Panc1 (cell line): Measurements from ENCODE around the gene CPAMD8. TPM values are rescaled to one million over a fixed set of nuclear protein-coding genes. Genes with fewer than 3 reads are reported as not detected.

ENCODE experiments used
- ATAC-seq: fragments of 200-7000 bp; cut with Tn5 transposase; 2 replicates; pipeline ENCODE4 v1.9.1; 2020; ENCODE audit warnings: mild to moderate bottlenecking, moderate library complexity
- BruUV-seq: library from RNA; stranded (reverse); fragments of 400-500 nt; replicated peaks from 2 replicates; lab custom pipeline; 2021; lab: Mats Ljungman, UMichigan
- CTCF ChIA-PET: fragments of 300-600 bp; sonication (Branson Sonifier 250); formaldehyde crosslinking; loops from one replicate; lab custom pipeline; 2022; ENCODE audit warnings: antibody characterized with exemption; lab: Charles Lee
- POLR2A ChIA-PET: fragments of 300-600 bp; sonication (Branson Sonifier 250); formaldehyde crosslinking; loops from one replicate; lab custom pipeline; 2022; ENCODE audit warnings: antibody characterized with exemption; lab: Charles Lee
- DNase-seq: peaks from one replicate; pipeline ENCODE4 v3.0.0-alpha.2; 2010; ENCODE audit warnings: low read depth, low spot score
- H3K27ac ChIP-seq: 2 replicates; pipeline ENCODE4 v1.5.1; 2011; ENCODE audit warnings: mild to moderate bottlenecking, low read length, inconsistent platforms
- H3K27me3 ChIP-seq: fragments of 200-500 bp; sonication (Bioruptor generic); 2 replicates; pipeline ENCODE4 v1.6.0; 2014; ENCODE audit warnings: low read length, inconsistent platforms; ENCODE audit not compliant: control insufficient read depth, insufficient read depth
- H3K36me3 ChIP-seq: fragments of 200-500 bp; sonication (Bioruptor generic); 2 replicates; pipeline ENCODE4 v1.5.1; 2014; ENCODE audit warnings: inconsistent platforms, mild to moderate bottlenecking, low read length, moderate library complexity; ENCODE audit not compliant: control insufficient read depth, insufficient read depth
- H3K4me1 ChIP-seq: 2 replicates; pipeline ENCODE4 v1.5.1; 2011; ENCODE audit warnings: inconsistent platforms, mild to moderate bottlenecking, low read length, moderate library complexity; ENCODE audit not compliant: control insufficient read depth, insufficient read depth
- H3K4me3 ChIP-seq, 2 experiments: 2 replicates each; pipeline ENCODE4 v1.5.1; 2011 to 2012; ENCODE audit warnings: low read depth in 2 of 2, low read length in 2 of 2, mild to moderate bottlenecking in 2 of 2, inconsistent platforms in 1 of 2, moderate library complexity in 1 of 2
- H3K9me3 ChIP-seq: fragments of 200-500 bp; sonication (Bioruptor generic); 2 replicates; pipeline ENCODE4 v1.5.1; 2014; ENCODE audit warnings: low read depth, mild to moderate bottlenecking, inconsistent platforms, low read length, moderate library complexity; ENCODE audit not compliant: control insufficient read depth, insufficient read depth
- CTCF ChIP-seq: fragments of 450-650 bp; IDR thresholded peaks from 2 replicates; pipeline ENCODE4 v1.5.1; 2017; ENCODE audit warnings: mild to moderate bottlenecking
- POLR2AphosphoS5 ChIP-seq: IDR thresholded peaks from 2 replicates; pipeline ENCODE4 v1.6.1; 2012; ENCODE audit warnings: mild to moderate bottlenecking, low read depth, low read length, moderate library complexity
- REST ChIP-seq, 2 experiments: IDR thresholded peaks; 2 replicates each; pipeline ENCODE4 v1.6.1; 2011 to 2012; ENCODE audit warnings: low read depth in 2 of 2, control low read depth in 1 of 2, low read length in 1 of 2, mild to moderate bottlenecking in 1 of 2, moderate library complexity in 1 of 2; ENCODE audit not compliant: insufficient read depth in 1 of 2
- SIN3A ChIP-seq: IDR thresholded peaks from 2 replicates; pipeline ENCODE4 v1.6.1; 2012; ENCODE audit warnings: low read depth, mild to moderate bottlenecking, low read length, moderate library complexity, borderline replicate concordance; ENCODE audit not compliant: insufficient read depth
- TCF7L2 ChIP-seq: IDR thresholded peaks from 2 replicates; pipeline ENCODE4 v1.6.1; 2011; ENCODE audit warnings: mild to moderate bottlenecking, low read depth, low read length, inconsistent platforms
- in situ Hi-C: cut with HindIII; loops from 2 replicates; pipeline ENCODE4 v1.10.0; 2016; ENCODE audit warnings: low sequenced_read_pairs, low pct_unique_long_range_greater_than_20kb
- intact Hi-C: fragments of 100-400 bp; cut with micrococcal nuclease; formaldehyde crosslinking; loops from one replicate; pipeline ENCODE4 v1.10.0; 2022; ENCODE audit not compliant: unreplicated experiment
- total RNA-seq: library from RNA; stranded (reverse); gene quantifications from one replicate; pipeline ENCODE4 v1.2.1, GENCODE V29; 2021; ENCODE audit not compliant: unreplicated experiment

Gene CPAMD8
- total RNA-seq, 1 experiment from 2014 or later: 2.0 TPM

GRCh38 chr19:16867211-16867610, 159.4 kb downstream of the CPAMD8 start:
- CTCF ChIA-PET: no interaction called here
- no peak overlapping the region for H3K4me3 ChIP-seq
- H3K9me3 ChIP-seq: no peaks in the 10 kb centered on the region
- ATAC-seq: no peak
- no peak overlapping the region for H3K27ac ChIP-seq
- POLR2A ChIA-PET: no interaction called here
- intact Hi-C loops: no loop called here
- TF ChIP-seq SIN3A: no peak
- TF ChIP-seq TCF7L2: no peak
- TF ChIP-seq CTCF: no peak
- TF ChIP-seq REST (IDR thresholded peaks at IDR 0.05; ENCODE audit: insufficient read depth in 1 of 2, low read depth in 2 of 2, low read length in 1 of 2): no peak
- no peak for TF ChIP-seq POLR2AphosphoS5
- DNase-seq: no peak
- no TSS peak for BruUV-seq
- no peaks in the 10 kb centered on the region for H3K27me3 ChIP-seq
- H3K4me1 ChIP-seq: no peaks in the 10 kb centered on the region
- in situ Hi-C loops: no loop called here
- peaks cover 2% of the 10 kb centered on the region for H3K36me3 ChIP-seq

GRCh38 chr19:16862826-16863415, 163.7 kb downstream of the CPAMD8 start:
- no peak overlapping the region for H3K4me3 ChIP-seq
- H3K27ac ChIP-seq: no peak overlapping the region
- in situ Hi-C loops: no loop called here
- no peaks in the 10 kb centered on the region for H3K9me3 ChIP-seq
- intact Hi-C loops: no loop called here
- no peak for ATAC-seq
- no peaks in the 10 kb centered on the region for H3K4me1 ChIP-seq
- TF ChIP-seq POLR2AphosphoS5 (no peak), SIN3A (no peak), REST (IDR thresholded peaks at IDR 0.05; ENCODE audit: insufficient read depth in 1 of 2, low read depth in 2 of 2, low read length in 1 of 2) (no peak), TCF7L2 (no peak), CTCF (no peak)
- ChIA-PET POLR2A (no interaction called here), CTCF (no interaction called here)
- DNase-seq: no peak
- H3K27me3 ChIP-seq: no peaks in the 10 kb centered on the region
- peaks cover 2% of the 10 kb centered on the region; the same call in 1 of the 2 replicates for H3K36me3 ChIP-seq
- TSS peak; percentile 76 for BruUV-seq
